Fibroblast of mammary gland (primary cell): ENCODE measurements around the gene BCAS3.

Source experiments
- DNase-seq: peaks from one replicate; pipeline ENCODE4 v3.0.0-alpha.2; 2010; ENCODE audit warnings: low read depth
- H3K4me3 ChIP-seq: 2 replicates; pipeline ENCODE4 v1.5.1; 2011; ENCODE audit warnings: low read depth, mild to moderate bottlenecking, low read length, moderate library complexity; ENCODE audit not compliant: control insufficient read depth
- CTCF ChIP-seq: conservative IDR thresholded peaks from 2 replicates; pipeline ENCODE4 v1.5.1; 2011; ENCODE audit warnings: low read depth, low read length, inconsistent platforms; ENCODE audit not compliant: control insufficient read depth, insufficient read depth

BCAS3 gene

GRCh38 chr17:61323003-61323908 is 645.6 kb downstream of the BCAS3 start:
- H3K4me3 ChIP-seq: no peak overlapping the region
- DNase-seq: peak; percentile 40
- no peak for TF ChIP-seq CTCF

GRCh38 chr17:61323909-61324868 is 646.5 kb downstream of the BCAS3 start:
- H3K4me3 ChIP-seq: no peak overlapping the region
- TF ChIP-seq CTCF: no peak
- DNase-seq: peak; percentile 73

- no peak overlapping the region for H3K4me3 ChIP-seq
- DNase-seq: no peak
- no peak for TF ChIP-seq CTCF
These were observed 647.3 kb downstream of the BCAS3 start for GRCh38 chr17:61324950-61325349.

GRCh38 chr17:61325382-61326073 is 647.9 kb downstream of the BCAS3 start:
- no peak overlapping the region for H3K4me3 ChIP-seq
- TF ChIP-seq CTCF: no peak
- DNase-seq: peak; percentile 93

- DNase-seq: no peak
- TF ChIP-seq CTCF: no peak
- no peak overlapping the region for H3K4me3 ChIP-seq
These were observed 648.7 kb downstream of the BCAS3 start for GRCh38 chr17:61326330-61326729.

GRCh38 chr17:61328351-61328750 is 650.7 kb downstream of the BCAS3 start:
- no peak overlapping the region for H3K4me3 ChIP-seq

More at GRCh38 chr17:61328351-61328750, 650.7 kb downstream of the BCAS3 start:
- no peak for TF ChIP-seq CTCF
- no peak for DNase-seq
